Measurements from ENCODE around the gene MBP. TPM values are rescaled to one million over a fixed set of nuclear protein-coding genes. Genes with fewer than 3 reads are reported as not detected.

Gene MBP
- total RNA-seq, 1 experiment from 2014 or later: 88.8 TPM

DNA sequence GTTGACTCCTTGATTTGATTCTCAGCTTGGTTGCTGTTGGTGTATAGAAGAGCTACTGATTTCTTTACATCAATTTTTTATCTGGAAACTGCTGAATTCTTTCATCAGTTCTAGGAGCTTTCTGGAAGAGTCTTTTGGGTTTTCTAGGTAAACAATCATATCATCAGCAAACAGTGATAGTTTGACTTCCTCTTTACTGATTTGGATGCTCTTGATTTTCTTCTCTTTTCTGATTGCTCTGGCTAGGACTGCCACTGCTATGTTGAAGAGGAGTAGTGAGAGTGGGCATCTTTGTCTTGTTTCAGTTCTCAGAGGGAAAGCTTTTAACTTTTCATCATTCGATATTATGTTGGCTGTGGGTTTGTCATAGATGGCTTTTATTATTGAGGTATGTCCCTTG lies 169.7 kb downstream of the MBP start:
- no peaks in the 10 kb centered on the region for H3K27me3 ChIP-seq (ENCODE audit: control insufficient read depth, insufficient read depth, low read length)
- no peak overlapping the region for H3K27ac ChIP-seq (ENCODE audit: low read length)
- CTCF ChIA-PET: interaction anchor here (0.5 kb wide), 1 partner anchor 95 kb away, joined by 3 read pairs; no protein-coding TSS in a partner anchor
- no peak for TF ChIP-seq POLR2AphosphoS5 (IDR thresholded peaks at IDR 0.05; ENCODE audit: low read depth, low read length)
- TF ChIP-seq, protein P1, sequence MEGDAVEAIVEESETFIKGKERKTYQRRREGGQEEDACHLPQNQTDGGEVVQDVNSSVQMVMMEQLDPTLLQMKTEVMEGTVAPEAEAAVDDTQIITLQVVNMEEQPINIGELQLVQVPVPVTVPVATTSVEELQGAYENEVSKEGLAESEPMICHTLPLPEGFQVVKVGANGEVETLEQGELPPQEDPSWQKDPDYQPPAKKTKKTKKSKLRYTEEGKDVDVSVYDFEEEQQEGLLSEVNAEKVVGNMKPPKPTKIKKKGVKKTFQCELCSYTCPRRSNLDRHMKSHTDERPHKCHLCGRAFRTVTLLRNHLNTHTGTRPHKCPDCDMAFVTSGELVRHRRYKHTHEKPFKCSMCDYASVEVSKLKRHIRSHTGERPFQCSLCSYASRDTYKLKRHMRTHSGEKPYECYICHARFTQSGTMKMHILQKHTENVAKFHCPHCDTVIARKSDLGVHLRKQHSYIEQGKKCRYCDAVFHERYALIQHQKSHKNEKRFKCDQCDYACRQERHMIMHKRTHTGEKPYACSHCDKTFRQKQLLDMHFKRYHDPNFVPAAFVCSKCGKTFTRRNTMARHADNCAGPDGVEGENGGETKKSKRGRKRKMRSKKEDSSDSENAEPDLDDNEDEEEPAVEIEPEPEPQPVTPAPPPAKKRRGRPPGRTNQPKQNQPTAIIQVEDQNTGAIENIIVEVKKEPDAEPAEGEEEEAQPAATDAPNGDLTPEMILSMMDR (IDR thresholded peaks at IDR 0.05): no peak
- TF ChIP-seq TCF7L2 (IDR thresholded peaks at IDR 0.05; ENCODE audit: low read depth, low read length): no peak
- no peak for TF ChIP-seq SIN3A (IDR thresholded peaks at IDR 0.05; ENCODE audit: borderline replicate concordance, insufficient read depth, low read depth, low read length)
- TF ChIP-seq, protein P2, sequence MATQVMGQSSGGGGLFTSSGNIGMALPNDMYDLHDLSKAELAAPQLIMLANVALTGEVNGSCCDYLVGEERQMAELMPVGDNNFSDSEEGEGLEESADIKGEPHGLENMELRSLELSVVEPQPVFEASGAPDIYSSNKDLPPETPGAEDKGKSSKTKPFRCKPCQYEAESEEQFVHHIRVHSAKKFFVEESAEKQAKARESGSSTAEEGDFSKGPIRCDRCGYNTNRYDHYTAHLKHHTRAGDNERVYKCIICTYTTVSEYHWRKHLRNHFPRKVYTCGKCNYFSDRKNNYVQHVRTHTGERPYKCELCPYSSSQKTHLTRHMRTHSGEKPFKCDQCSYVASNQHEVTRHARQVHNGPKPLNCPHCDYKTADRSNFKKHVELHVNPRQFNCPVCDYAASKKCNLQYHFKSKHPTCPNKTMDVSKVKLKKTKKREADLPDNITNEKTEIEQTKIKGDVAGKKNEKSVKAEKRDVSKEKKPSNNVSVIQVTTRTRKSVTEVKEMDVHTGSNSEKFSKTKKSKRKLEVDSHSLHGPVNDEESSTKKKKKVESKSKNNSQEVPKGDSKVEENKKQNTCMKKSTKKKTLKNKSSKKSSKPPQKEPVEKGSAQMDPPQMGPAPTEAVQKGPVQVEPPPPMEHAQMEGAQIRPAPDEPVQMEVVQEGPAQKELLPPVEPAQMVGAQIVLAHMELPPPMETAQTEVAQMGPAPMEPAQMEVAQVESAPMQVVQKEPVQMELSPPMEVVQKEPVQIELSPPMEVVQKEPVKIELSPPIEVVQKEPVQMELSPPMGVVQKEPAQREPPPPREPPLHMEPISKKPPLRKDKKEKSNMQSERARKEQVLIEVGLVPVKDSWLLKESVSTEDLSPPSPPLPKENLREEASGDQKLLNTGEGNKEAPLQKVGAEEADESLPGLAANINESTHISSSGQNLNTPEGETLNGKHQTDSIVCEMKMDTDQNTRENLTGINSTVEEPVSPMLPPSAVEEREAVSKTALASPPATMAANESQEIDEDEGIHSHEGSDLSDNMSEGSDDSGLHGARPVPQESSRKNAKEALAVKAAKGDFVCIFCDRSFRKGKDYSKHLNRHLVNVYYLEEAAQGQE (IDR thresholded peaks at IDR 0.05; ENCODE audit: insufficient read depth in 1 of 2, low read depth in 2 of 2, low read length in 1 of 2): no peak
- no peak for ATAC-seq
- H3K4me3 ChIP-seq (ENCODE audit: low read depth in 2 of 2, low read length in 2 of 2): no peak overlapping the region
- POLR2A ChIA-PET: no interaction called here
- in situ Hi-C loops (cut with HindIII; ENCODE audit: low pct_unique_long_range_greater_than_20kb, low sequenced_read_pairs): no loop called here
- no peaks in the 10 kb centered on the region for H3K4me1 ChIP-seq (ENCODE audit: control insufficient read depth, insufficient read depth, low read length)
- H3K36me3 ChIP-seq (ENCODE audit: control insufficient read depth, insufficient read depth, low read length): no peaks in the 10 kb centered on the region
- no peaks in the 10 kb centered on the region for H3K9me3 ChIP-seq (ENCODE audit: control insufficient read depth, insufficient read depth, low read depth, low read length)
- intact Hi-C loops (cut with micrococcal nuclease; ENCODE audit: unreplicated experiment): no loop called here
- no peak for DNase-seq (ENCODE audit: low read depth, low spot score)
- no TSS peak for BruUV-seq (replicated peaks)

DNA sequence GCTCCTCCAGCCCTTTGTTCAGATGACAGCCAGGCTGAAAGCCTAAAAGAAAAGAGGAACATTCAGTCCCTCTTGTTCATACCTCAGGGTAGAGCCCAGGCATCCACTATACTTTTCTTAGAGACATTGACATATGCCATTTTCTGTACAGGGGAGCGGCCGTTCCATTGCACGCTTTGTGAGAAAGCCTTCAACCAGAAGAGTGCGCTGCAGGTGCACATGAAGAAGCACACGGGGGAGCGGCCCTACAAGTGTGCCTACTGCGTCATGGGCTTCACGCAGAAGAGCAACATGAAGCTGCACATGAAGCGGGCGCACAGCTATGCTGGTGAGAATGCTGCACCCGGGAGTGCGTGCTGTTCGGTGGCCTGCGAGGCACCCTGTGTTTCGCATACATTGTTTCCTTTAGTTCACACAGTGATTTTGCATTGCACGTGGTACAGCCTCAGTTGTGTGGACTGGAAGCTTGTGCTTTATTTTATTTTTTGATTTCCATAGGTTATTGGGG lies 172.0 kb downstream of the MBP start:
- BruUV-seq (replicated peaks): no TSS peak
- TF ChIP-seq, protein P2 (IDR thresholded peaks at IDR 0.05; ENCODE audit: insufficient read depth in 1 of 2, low read depth in 2 of 2, low read length in 1 of 2): no peak
- TF ChIP-seq TCF7L2 (IDR thresholded peaks at IDR 0.05; ENCODE audit: low read depth, low read length) (no peak), POLR2AphosphoS5 (IDR thresholded peaks at IDR 0.05; ENCODE audit: low read depth, low read length) (no peak), SIN3A (IDR thresholded peaks at IDR 0.05; ENCODE audit: borderline replicate concordance, insufficient read depth, low read depth, low read length) (no peak)
- TF ChIP-seq, protein P1 (IDR thresholded peaks at IDR 0.05): no peak
- H3K36me3 ChIP-seq (ENCODE audit: control insufficient read depth, insufficient read depth, low read length): no peaks in the 10 kb centered on the region
- no peak overlapping the region for H3K27ac ChIP-seq (ENCODE audit: low read length)
- ATAC-seq (0 out of 2 replicates have a peak, but pooled peaks have one; percentile 36), DNase-seq (ENCODE audit: low read depth, low spot score) (no peak)
- in situ Hi-C loops (cut with HindIII; ENCODE audit: low pct_unique_long_range_greater_than_20kb, low sequenced_read_pairs) (no loop called here), intact Hi-C loops (cut with micrococcal nuclease; ENCODE audit: unreplicated experiment) (no loop called here)
- ChIA-PET POLR2A (no interaction called here), CTCF (no interaction called here)
- H3K27me3 ChIP-seq (ENCODE audit: control insufficient read depth, insufficient read depth, low read length): no peaks in the 10 kb centered on the region
- no peaks in the 10 kb centered on the region for H3K9me3 ChIP-seq (ENCODE audit: control insufficient read depth, insufficient read depth, low read depth, low read length)
- H3K4me3 ChIP-seq (ENCODE audit: low read depth in 2 of 2, low read length in 2 of 2): no peak overlapping the region
- no peaks in the 10 kb centered on the region for H3K4me1 ChIP-seq (ENCODE audit: control insufficient read depth, insufficient read depth, low read length)
